Fibroblast of skin of left biceps (primary cell): ENCODE measurements around the gene SNX14.

Experiments
- DNase-seq, 2 experiments: peaks; one replicate each; pipeline ENCODE4 v3.0.0-alpha.2; 2013; ENCODE audit warnings: low read depth in 2 of 2

Gene SNX14

DNA sequence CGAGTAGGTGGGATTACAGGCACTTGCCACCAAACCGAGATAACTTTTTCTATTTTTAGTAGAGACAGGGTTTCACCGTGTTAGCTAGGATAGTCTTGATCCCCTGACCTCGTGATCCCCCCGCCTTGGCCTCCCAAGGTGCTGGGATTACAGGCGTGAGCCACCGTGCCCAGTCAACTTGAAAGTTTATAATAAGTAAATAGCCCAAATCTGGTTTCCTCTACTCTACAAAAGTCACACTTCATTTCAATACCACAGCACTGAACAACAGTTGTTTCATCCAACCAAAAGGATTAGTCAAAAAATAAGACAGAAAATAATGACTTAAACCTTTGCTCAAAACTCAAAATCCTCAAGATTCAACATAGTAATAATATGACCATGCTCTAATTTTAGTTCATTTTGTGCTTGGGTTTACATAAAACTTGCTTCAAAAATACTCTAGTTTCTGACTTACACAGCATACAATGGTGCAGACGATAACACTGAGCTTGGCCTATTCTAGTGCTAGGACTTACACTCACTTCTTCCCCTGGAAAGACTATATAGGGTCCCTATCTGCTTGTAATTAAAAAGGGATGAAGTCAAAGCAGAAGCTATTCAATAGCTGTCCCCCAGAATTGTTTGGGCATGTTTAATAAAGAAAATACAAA, 87.1 kb downstream of the SNX14 start:
- no peak for DNase-seq

- no peak for DNase-seq
These were observed 94.9 kb downstream of the SNX14 start for GRCh38 chr6:85498596-85499258.

- DNase-seq = no peak
These were observed 96.8 kb downstream of the SNX14 start for GRCh38 chr6:85496856-85497255.

GRCh38 chr6:85496009-85496579, 97.6 kb downstream of the SNX14 start:
- DNase-seq = no peak

DNA sequence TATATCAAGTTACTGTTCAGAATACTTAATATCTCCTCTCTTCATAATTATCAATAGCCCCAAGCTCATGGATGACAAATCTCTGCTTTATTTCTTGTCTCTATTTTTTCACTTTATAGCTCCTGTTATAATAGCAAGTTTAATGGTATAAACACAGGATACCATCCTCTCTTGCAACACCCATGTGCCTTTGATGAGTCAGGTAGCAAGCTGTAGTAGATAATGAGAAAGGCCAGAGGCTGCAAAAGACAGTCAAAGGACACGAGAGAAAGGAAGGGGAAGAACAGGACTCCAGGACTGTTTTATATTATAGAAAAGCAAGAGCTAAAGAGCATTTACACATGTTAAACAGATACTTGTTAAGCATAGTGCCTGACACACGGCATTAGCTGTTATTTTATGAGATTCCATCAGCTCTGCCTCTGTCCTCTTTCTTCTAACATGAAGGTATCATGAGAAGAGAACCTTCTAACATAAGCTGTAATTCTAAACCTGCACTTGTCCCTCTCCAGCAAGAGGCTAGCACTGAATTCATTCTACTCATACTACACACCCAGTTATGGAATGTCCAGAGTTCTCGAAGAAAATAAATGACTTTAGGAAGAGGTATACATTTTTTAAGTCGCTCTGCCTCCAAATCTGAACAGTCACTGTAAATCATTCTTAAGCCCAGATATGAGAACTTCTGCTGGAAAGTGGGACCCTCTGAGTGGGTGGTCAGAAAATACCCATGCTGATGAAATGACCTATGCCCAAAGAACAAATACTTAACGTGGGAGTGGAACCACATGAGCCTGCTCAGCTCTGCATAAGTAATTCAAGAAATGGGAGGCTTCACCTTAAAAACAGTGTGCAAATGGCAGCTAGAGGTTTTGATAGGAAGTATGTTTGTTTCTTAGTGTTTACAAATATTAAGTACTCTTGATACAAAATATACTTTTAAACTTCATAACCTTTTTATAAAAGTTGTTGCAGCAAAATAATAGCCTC, 98.8 kb downstream of the SNX14 start:
- DNase-seq = no peak

DNA sequence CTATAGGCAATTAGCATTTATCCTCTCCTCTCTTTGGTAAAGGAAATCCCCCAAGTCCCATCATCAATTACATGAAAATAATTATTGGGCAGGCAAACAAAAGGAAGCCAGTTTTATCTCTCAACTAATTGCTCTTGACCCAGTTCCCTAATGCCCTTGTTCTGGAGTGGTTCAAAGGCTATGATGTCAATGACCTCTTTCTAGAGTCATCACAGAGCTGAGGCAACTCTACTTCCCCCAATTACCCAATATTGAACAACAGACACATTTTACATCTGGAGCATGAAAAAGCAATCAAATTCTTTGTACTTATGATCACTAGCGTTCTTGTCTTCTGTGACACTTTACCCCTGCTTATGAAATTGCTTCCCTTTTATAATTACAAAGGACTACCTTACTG, 100.3 kb downstream of the SNX14 start:
- DNase-seq = no peak

- no peak for DNase-seq
These were observed 103.0 kb downstream of the SNX14 start for GRCh38 chr6:85490516-85491248.

- no peak for DNase-seq
These were observed 108.7 kb downstream of the SNX14 start for GRCh38 chr6:85484948-85485347.

DNA sequence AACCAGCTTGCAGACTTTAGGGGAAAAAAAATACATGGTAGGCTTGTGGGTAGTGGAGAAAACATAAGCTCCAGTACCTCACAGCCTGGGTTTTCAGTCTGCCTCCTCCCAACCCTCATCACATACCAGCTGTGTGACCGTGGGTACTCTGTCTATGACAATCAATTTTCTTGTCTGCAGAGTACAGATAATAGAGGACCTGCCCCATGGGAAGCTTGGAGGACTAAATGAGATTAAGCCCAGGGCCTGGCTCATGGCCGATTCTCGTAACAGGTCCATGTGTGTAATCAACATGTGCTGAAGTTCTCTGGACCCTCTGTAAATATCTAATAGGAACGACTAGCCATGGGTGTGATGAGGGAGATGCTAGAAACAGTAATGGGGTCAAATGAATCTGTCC, 109.8 kb downstream of the SNX14 start:
- DNase-seq = no peak

- peak in 1 of 2 experiments; percentile 49 for DNase-seq
These were observed 110.6 kb downstream of the SNX14 start for GRCh38 chr6:85482905-85483700.

DNA sequence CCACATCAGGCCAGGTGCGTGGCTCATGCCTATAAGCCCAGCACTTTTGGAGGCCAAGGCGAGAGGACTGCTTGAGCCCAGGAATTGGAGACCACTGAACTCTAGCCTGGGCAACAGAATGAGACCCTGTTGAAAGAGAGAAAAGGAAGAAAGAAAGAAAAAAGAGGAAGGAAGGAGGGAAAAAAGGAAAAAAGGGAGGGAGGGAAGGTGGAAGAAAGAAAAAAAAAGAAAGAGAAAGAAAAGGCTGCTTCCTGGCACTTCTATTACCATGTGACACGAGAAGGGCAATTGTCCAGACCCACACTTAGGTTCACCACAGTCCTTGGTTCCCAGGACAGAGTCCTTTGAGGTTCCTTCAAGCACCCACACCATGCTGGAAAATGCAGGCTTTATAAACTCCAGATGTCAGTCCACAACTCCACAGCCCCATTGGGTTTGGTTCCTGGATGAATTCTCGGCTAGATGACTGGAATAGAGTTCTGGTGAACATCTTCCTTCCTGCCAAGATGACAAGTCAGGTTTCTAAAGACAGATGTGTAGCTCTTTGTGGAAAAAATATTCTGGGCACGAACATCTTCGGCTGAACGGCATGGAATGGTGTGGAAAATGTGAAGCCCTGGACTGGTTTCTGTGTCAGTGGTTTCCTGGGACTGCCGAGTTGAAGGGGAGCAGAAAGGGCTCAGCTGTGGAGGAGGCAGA, 111.3 kb downstream of the SNX14 start:
- no peak for DNase-seq

- no peak for DNase-seq
These were observed 114.5 kb downstream of the SNX14 start for GRCh38 chr6:85479208-85479607.

GRCh38 chr6:85476532-85476931, 117.1 kb downstream of the SNX14 start:
- no peak for DNase-seq

DNA sequence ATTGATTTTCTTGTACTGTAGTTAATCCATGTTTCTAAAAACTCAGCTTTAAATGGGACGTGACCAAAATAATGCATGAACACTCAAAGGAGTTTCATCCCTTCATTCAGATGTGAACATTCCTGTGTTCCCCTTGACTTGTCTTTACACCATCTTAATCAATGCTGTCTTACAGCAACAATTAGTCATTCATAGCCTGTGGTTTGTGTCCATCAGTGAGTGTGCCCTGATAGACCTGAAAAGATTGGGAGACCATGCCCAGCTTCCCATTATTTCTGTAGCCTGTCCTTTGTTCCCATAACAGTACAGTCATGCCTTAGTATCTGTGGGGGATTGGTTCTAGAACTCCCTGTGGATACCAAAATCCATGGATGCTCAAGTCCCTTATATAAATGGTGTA, 119.9 kb downstream of the SNX14 start:
- no peak for DNase-seq

- no peak for DNase-seq
These were observed 120.9 kb downstream of the SNX14 start for GRCh38 chr6:85472744-85473143.

GRCh38 chr6:85470023-85470410, 123.6 kb downstream of the SNX14 start:
- DNase-seq = no peak

- DNase-seq = no peak
These were observed 124.2 kb downstream of the SNX14 start for GRCh38 chr6:85469276-85470022.

DNA sequence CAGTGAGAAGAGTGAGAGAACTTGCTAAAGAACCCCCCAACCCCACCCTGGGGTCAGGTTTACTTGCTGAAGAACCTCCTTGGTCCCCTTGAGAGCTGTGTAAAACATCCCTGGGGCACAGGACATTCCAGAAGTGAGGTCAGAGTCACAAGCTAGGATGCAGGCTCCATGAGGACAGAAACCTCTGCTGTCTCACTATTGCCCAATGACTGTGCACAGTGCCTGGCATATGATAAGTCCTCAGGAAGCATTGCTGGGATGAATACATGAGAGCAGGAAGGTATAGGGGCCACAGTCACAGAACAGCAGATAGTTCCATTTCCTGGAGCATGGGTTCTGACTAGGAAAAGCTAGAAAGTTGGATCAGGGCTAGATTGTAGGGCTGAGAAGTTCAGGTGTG, 125.3 kb downstream of the SNX14 start:
- no peak for DNase-seq

DNA sequence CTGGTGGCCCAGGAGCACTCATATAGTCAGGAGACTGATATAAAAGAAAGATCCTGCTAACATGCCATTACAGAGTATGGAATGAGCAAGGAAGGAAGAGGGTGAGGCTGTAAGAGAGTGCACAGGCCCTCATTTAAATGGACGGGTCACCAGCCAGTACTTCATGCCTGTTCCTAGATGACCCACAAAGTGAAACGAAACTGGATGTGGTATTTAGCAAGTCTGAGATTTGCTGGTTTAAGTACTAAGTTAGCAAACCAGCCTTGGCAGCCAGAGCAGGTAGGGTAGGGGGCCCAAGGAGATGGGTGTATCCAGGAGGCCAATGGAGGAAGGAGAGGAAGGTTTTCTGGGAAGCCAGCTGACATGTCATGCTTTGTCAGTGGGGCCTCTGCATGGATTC, 127.9 kb downstream of the SNX14 start:
- no peak for DNase-seq
